Activated CD4-positive, alpha-beta T cell treated with anti-CD3 and anti-CD28 coated beads for 24 hours (primary cell): ENCODE data around the gene TMEM106B.

Source experiments
- DNase-seq, 2 donors: peaks; one replicate each; pipeline ENCODE4 v3.0.0-alpha.2; 2020; ENCODE audit warnings: low read depth in 2 of 2

The TMEM106B gene

GRCh38 chr7:12228024-12228423 is 16.9 kb downstream of the TMEM106B start:
- DNase-seq = no peak

- no peak for DNase-seq
These were observed 18.0 kb downstream of the TMEM106B start for GRCh38 chr7:12229046-12229445.

GRCh38 chr7:12231097-12231496 is 20.0 kb downstream of the TMEM106B start:
- no peak for DNase-seq

GRCh38 chr7:12233175-12233574 is 22.1 kb downstream of the TMEM106B start:
- DNase-seq = no peak

- no peak for DNase-seq
These were observed 23.3 kb downstream of the TMEM106B start for GRCh38 chr7:12234334-12234865.

- no peak for DNase-seq
These were observed 24.9 kb downstream of the TMEM106B start for GRCh38 chr7:12235970-12236369.

GRCh38 chr7:12237007-12237406 is 25.9 kb downstream of the TMEM106B start:
- DNase-seq = no peak

GRCh38 chr7:12239806-12240205 is 28.7 kb downstream of the TMEM106B start:
- DNase-seq = no peak

GRCh38 chr7:12244129-12244528 is 33.0 kb downstream of the TMEM106B start:
- DNase-seq = no peak

- DNase-seq = no peak
These were observed 33.6 kb downstream of the TMEM106B start for GRCh38 chr7:12244694-12245093.

- DNase-seq = no peak
These were observed 38.6 kb downstream of the TMEM106B start for GRCh38 chr7:12249706-12250105.

GRCh38 chr7:12250232-12250631 is 39.1 kb downstream of the TMEM106B start:
- no peak for DNase-seq

- DNase-seq = no peak
These were observed 45.0 kb downstream of the TMEM106B start for GRCh38 chr7:12256090-12256489.

GRCh38 chr7:12257582-12257981 is 46.5 kb downstream of the TMEM106B start:
- DNase-seq = peak in 1 of 2 donors; percentile 25

GRCh38 chr7:12258074-12258473 is 47.0 kb downstream of the TMEM106B start:
- DNase-seq = no peak

GRCh38 chr7:12267542-12267941 is 56.4 kb downstream of the TMEM106B start:
- DNase-seq = no peak

- DNase-seq = no peak
These were observed 58.2 kb downstream of the TMEM106B start for GRCh38 chr7:12269100-12269895.

- no peak for DNase-seq
These were observed 69.9 kb downstream of the TMEM106B start for GRCh38 chr7:12281038-12281437.

GRCh38 chr7:12287901-12288300 is 76.8 kb downstream of the TMEM106B start:
- no peak for DNase-seq

- DNase-seq = no peak
These were observed 78.9 kb downstream of the TMEM106B start for GRCh38 chr7:12289996-12290395.

- DNase-seq = no peak
These were observed 79.7 kb downstream of the TMEM106B start for GRCh38 chr7:12290761-12291160.

GRCh38 chr7:12291870-12292269 is 80.8 kb downstream of the TMEM106B start:
- no peak for DNase-seq
